NB4 (cell line): Measurements from ENCODE around the gene MS4A8.
"Not testable (repeated sequence)": the region's sequence is repeated elsewhere in the genome, so short reads cannot be mapped to it uniquely, and the experiment has no call there.

Source experiments
- MYC ChIP-seq: IDR thresholded peaks from 2 replicates; pipeline ENCODE4 v1.6.1; 2011; ENCODE audit warnings: low read depth, low read length
- POLR2A ChIP-seq: IDR thresholded peaks from 2 replicates; pipeline ENCODE4 v1.6.1; 2011; ENCODE audit warnings: mild to moderate bottlenecking; ENCODE audit not compliant: insufficient read length; ENCODE audit errors: extremely low read depth
- TF ChIP-seq, protein P1 (sequence below): IDR thresholded peaks from one replicate; pipeline ENCODE4 v1.5.1; 2012; ENCODE audit warnings: low read depth, low read length
- TF ChIP-seq, protein P2 (sequence below): IDR thresholded peaks from 2 replicates; pipeline ENCODE4 v1.6.1; 2011; ENCODE audit warnings: low read depth, low read length

DNA sequence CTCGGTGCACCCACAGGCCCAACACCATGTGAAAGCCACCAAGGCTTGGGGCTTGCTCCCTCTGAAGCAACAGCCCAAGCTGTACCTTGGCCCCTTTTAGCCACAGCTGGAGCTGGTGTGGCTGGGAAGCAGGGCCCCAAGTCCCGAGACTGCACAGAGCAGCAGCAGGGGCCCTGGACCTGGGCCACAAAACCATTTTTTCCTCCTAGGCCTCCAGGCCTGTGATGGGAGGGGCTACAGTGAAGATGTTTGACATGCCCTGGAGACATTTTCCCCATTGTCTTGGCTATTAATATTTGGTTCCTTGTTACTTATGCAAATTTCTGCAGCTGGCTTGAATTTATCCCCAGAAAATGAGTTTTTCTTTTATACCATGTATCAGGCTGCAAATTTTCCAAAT, 21.2 kb upstream of the MS4A8 start:
- TF ChIP-seq, protein P1, sequence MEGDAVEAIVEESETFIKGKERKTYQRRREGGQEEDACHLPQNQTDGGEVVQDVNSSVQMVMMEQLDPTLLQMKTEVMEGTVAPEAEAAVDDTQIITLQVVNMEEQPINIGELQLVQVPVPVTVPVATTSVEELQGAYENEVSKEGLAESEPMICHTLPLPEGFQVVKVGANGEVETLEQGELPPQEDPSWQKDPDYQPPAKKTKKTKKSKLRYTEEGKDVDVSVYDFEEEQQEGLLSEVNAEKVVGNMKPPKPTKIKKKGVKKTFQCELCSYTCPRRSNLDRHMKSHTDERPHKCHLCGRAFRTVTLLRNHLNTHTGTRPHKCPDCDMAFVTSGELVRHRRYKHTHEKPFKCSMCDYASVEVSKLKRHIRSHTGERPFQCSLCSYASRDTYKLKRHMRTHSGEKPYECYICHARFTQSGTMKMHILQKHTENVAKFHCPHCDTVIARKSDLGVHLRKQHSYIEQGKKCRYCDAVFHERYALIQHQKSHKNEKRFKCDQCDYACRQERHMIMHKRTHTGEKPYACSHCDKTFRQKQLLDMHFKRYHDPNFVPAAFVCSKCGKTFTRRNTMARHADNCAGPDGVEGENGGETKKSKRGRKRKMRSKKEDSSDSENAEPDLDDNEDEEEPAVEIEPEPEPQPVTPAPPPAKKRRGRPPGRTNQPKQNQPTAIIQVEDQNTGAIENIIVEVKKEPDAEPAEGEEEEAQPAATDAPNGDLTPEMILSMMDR: not testable (repeated sequence)
- TF ChIP-seq, protein P2, sequence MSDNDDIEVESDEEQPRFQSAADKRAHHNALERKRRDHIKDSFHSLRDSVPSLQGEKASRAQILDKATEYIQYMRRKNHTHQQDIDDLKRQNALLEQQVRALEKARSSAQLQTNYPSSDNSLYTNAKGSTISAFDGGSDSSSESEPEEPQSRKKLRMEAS: not testable (repeated sequence)
- TF ChIP-seq POLR2A, MYC: not testable (repeated sequence)
